Epithelial cell of esophagus (primary cell): ENCODE measurements around the gene CLDND2.

Source experiments
- DNase-seq: peaks from one replicate; pipeline ENCODE4 v3.0.0; 2010; ENCODE audit warnings: low read depth
- H3K4me3 ChIP-seq: 2 replicates; pipeline ENCODE4 v1.5.1; 2011; ENCODE audit warnings: mild to moderate bottlenecking, low read length, control low read depth
- TF ChIP-seq, protein P1 (sequence below): IDR thresholded peaks from 2 replicates; pipeline ENCODE4 v1.5.1; 2011; ENCODE audit warnings: low read depth, mild to moderate bottlenecking, low read length, control low read depth, inconsistent platforms; ENCODE audit not compliant: insufficient read depth; ENCODE audit errors: missing control alignments

CLDND2 gene

DNA sequence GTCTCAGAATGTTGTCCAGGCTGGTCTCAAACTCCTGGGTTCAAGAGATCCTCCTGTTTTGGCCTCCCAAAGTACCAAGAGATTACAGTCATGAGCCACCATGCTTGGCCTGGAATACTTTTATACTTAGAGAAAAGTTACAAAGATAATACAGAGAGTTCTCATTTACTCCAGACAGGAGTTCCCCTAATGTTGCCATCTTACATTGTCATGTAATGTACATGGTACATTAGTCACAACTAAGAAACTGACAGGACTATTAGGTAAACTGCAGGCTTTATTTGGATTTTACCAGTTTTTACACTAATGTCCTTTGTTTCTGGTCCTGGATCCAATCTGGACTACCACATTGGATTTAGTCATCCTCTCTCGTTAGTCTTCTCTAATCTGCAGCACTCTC lies 23.9 kb upstream of the CLDND2 start:
- TF ChIP-seq, protein P1, sequence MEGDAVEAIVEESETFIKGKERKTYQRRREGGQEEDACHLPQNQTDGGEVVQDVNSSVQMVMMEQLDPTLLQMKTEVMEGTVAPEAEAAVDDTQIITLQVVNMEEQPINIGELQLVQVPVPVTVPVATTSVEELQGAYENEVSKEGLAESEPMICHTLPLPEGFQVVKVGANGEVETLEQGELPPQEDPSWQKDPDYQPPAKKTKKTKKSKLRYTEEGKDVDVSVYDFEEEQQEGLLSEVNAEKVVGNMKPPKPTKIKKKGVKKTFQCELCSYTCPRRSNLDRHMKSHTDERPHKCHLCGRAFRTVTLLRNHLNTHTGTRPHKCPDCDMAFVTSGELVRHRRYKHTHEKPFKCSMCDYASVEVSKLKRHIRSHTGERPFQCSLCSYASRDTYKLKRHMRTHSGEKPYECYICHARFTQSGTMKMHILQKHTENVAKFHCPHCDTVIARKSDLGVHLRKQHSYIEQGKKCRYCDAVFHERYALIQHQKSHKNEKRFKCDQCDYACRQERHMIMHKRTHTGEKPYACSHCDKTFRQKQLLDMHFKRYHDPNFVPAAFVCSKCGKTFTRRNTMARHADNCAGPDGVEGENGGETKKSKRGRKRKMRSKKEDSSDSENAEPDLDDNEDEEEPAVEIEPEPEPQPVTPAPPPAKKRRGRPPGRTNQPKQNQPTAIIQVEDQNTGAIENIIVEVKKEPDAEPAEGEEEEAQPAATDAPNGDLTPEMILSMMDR: no peak
- no peak for DNase-seq
- H3K4me3 ChIP-seq: no peak overlapping the region

DNA sequence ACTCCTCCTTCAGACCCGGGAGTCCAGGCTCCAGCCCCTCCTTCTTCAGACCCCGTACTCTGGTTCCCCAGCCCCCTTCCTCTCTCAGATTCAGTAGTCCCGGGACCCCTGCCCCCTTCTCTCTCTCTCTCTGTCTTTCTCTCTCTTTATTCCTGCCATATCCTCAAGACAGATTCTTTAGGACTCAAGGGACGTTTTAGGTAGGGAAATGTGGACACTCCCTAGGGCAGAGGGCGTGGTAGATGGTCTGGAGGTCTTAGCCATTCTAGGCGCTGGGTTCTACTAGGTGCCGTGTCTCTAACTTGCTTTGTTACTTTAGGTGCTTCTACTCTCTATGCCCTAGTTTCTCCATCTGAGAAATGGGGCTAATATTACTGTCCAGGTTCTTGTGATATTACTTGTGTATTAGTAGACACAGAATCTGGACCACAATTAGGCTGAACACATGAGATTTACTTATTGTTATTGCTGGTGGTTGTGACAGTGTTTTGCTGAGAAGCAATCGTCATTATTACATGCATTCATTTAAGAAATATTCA lies 22.3 kb upstream of the CLDND2 start:
- DNase-seq: no peak
- TF ChIP-seq, protein P1: no peak
- H3K4me3 ChIP-seq: no peak overlapping the region

DNA sequence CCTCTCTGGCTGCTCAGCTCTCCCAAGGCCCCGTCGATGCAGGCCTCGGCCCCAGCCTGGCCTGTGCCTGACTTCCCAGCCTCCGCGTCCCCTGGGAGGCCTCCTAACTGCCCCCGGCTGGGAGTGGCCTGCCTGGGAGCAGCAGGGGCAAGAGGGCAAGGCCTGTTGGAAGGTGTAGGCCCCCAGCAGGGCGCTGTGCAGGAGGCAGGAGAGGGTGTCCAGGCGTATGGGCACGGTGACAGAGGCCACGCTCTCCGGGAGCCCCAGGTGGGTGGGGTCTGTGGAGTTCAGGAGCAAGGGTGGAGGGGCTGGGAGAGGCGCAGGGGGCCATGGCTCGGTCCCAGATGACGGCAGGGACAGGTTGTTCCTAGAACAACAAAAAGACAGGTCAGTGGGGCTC lies 20.3 kb upstream of the CLDND2 start:
- TF ChIP-seq, protein P1: no peak
- no peak overlapping the region for H3K4me3 ChIP-seq
- no peak for DNase-seq

DNA sequence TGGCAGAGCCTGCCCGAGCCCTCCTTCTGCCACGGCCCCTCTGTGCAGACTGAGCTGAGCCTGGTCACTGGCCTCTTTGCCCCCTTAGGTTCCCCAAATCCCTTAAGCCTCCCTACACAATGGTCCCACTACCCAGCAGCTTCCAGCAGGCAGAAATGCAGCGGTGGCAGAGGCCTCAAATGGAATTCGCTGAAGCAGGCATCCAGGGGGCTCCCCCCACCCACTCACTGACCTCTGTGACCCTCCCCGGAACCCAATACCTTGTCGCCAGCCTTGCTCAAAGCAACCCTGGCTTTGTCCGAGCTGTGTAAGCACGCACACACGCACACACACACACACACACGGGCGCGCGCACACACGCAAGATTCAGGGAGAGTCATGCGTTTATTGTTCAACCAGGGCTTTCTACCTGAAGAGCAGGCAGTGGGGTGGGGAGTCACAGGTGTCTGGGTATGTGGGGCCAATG lies 19.2 kb upstream of the CLDND2 start, which contains the start of gene LIM2:
Gene LIM2, minus strand, starts transcription at position 51 of the 466 bp plus-strand sequence. CDS start 531 bp downstream, outside the sequence.
- H3K4me3 ChIP-seq: no peak within 1 kb of the TSS
- no peak for DNase-seq
- TF ChIP-seq, protein P1: no peak

DNA sequence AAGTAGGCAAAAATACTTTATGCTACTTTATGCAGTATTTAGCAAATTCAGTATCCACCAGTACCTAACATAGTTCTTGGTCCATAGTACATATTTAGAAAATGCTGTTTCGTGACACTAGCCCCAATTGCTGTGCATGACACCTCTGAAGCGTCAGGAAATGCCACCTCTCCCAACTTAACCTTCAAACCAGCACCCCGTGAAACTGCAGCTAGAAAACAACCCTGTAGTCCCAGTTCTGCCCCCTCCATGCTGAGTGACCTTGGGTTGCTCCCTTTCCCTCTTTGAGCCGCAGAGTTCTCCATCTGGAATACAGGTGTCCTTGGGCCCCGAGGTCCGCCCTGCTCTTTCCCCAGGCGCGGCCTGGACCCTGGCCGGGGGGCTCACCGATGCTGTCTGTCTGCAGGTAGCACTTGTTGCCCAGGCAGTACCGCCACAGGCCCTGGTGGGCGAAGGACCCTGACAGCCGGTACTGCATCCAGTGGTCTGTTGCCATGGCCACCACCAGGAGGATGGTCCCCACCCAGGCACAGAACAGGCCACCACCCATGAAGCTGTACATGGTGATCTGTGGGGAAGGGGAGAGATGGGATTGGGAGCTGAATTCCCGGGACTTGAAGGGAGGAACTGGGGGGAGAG lies 18.2 kb upstream of the CLDND2 start:
- no peak for DNase-seq
- TF ChIP-seq, protein P1: no peak
- H3K4me3 ChIP-seq: no peak overlapping the region

DNA sequence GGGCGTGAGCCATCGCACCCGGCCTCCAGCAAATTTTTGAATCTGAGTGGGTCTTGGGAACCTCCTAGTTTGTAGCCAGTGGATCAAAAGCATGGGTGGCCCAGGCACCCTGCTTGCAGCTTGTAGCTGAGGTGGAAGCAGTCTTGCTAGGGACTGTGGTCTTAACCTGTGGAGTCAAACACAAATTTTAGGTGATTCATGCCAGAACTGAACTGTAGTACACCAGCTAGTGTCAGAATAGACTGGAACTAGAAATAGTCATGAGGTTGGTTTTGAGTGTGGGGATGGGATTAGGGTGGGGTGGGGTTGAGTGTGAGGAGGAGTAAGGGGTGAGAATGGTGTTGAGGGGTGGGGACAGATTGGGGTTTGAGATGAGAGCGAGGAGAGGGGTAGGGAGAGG lies 13.2 kb upstream of the CLDND2 start:
- no peak overlapping the region for H3K4me3 ChIP-seq
- TF ChIP-seq, protein P1: no peak
- DNase-seq: no peak

DNA sequence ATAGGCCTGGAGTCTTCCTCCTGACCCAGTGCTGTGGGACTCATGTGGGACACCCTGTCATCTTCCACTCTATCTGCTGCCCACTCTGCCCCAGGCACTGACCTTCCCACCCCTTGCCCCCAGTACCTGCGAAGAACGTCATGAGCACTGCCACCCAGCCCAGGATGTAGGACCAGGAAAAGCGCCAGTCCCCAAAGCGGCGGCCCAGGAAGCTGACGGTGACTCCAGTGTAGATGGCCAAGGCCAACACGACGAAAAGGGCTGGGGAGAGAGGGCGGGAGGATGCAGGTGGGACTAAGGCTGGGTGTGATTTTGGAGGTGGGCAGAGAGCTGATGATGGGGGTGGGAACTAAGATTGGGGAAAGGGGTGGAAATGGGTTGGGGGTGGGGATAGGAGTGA lies 11.6 kb upstream of the CLDND2 start:
- no peak overlapping the region for H3K4me3 ChIP-seq
- no peak for DNase-seq
- TF ChIP-seq, protein P1: no peak
